Endodermal cell (in vitro differentiated cells): ENCODE results near the gene CNDP2. TPM values are rescaled to one million over a fixed set of nuclear protein-coding genes. Genes with fewer than 3 reads are reported as not detected.
A peak's percentile ranks its signal among the peaks of the same experiment; 100 is the strongest.

ENCODE experiments used
- DNase-seq: peaks from one replicate; pipeline ENCODE4 v3.0.0-alpha.2; 2017
- H3K27ac ChIP-seq: 2 replicates; pipeline ENCODE4 v1.5.1; 2013; ENCODE audit warnings: mild to moderate bottlenecking, low read depth, low read length, moderate library complexity
- H3K27me3 ChIP-seq: 2 replicates; pipeline ENCODE4 v1.6.1; 2013; ENCODE audit warnings: mild to moderate bottlenecking, low read length, moderate library complexity; ENCODE audit not compliant: insufficient read depth, control insufficient read depth, poor library complexity, severe bottlenecking
- H3K36me3 ChIP-seq: 2 replicates; pipeline ENCODE4 v1.7.0; 2013; ENCODE audit warnings: mild to moderate bottlenecking, low read length, moderate library complexity; ENCODE audit not compliant: control insufficient read depth, insufficient read depth
- H3K4me1 ChIP-seq: one replicate; pipeline ENCODE4 v1.7.0; 2013; ENCODE audit warnings: low read length; ENCODE audit not compliant: control insufficient read depth, insufficient read depth
- H3K4me3 ChIP-seq: 2 replicates; pipeline ENCODE4 v1.5.1; 2013; ENCODE audit warnings: mild to moderate bottlenecking, low read length, moderate library complexity
- H3K9ac ChIP-seq: 2 replicates; pipeline ENCODE4 v1.6.1; 2013; ENCODE audit warnings: mild to moderate bottlenecking, low read length, moderate library complexity; ENCODE audit not compliant: poor library complexity, severe bottlenecking; ENCODE audit errors: extremely low read depth
- H3K9me3 ChIP-seq: 2 replicates; pipeline ENCODE4 v1.6.1; 2013; ENCODE audit warnings: mild to moderate bottlenecking, low read length, moderate library complexity; ENCODE audit not compliant: control insufficient read depth
- H3K27ac Mint-ChIP-seq: 2 replicates; pipeline ENCODE4 v1.8.0; 2020; ENCODE audit warnings: mixed read lengths
- H3K27me3 Mint-ChIP-seq: 2 replicates; pipeline ENCODE4 v1.8.0; 2021; ENCODE audit warnings: mild to moderate bottlenecking, mixed read lengths; ENCODE audit not compliant: insufficient read depth
- H3K36me3 Mint-ChIP-seq: 2 replicates; pipeline ENCODE4 v1.8.0; 2020; ENCODE audit warnings: low read depth, mixed read lengths
- H3K4me1 Mint-ChIP-seq: 2 replicates; pipeline ENCODE4 v1.8.0; 2020; ENCODE audit warnings: mixed read lengths
- H3K4me3 Mint-ChIP-seq: 2 replicates; pipeline ENCODE4 v1.8.0; 2020; ENCODE audit warnings: mild to moderate bottlenecking, moderate library complexity, mixed read lengths
- H3K9me3 Mint-ChIP-seq: 2 replicates; pipeline ENCODE4 v1.8.0; 2020; ENCODE audit warnings: mild to moderate bottlenecking, mixed read lengths
- WGBS, 2 experiments: methylation state at CpG; one replicate each; pipeline versions ENCODE4 v1.1.5 to v1.1.7; 2013; ENCODE audit warnings: missing lambda C conversion rate in 2 of 2, mixed read lengths in 1 of 2; ENCODE audit not compliant: insufficient coverage in 1 of 2, insufficient read length in 1 of 2; 5-methylcytosine and 5-hydroxymethylcytosine counted together
- total RNA-seq, 2 donors: library from RNA; stranded (reverse); fragmentation: NEBNext Ultra II Directional in 1 of 2; extraction: Animal tissue kit (Norgen Biotek cat#: 25700) in 1 of 2; gene quantifications; 2 replicates in 1 of 2; 3 replicates in 1 of 2; pipeline ENCODE4 v1.2.1, GENCODE V29; 2021
- TF ChIP-seq, protein P1 (sequence below): fragments of 200-600 bp; sonication (generic); conservative IDR thresholded peaks from 2 replicates; pipeline ENCODE4 v1.5.0; 2021; ENCODE audit warnings: antibody characterized with exemption, mild to moderate bottlenecking

The CNDP2 gene
- total RNA-seq, 2 donors from 2014 or later, result 385 to 416 TPM

GRCh38 chr18:74539289-74539688 lies 43.1 kb downstream of the CNDP2 start:
- TF ChIP-seq, protein P1, sequence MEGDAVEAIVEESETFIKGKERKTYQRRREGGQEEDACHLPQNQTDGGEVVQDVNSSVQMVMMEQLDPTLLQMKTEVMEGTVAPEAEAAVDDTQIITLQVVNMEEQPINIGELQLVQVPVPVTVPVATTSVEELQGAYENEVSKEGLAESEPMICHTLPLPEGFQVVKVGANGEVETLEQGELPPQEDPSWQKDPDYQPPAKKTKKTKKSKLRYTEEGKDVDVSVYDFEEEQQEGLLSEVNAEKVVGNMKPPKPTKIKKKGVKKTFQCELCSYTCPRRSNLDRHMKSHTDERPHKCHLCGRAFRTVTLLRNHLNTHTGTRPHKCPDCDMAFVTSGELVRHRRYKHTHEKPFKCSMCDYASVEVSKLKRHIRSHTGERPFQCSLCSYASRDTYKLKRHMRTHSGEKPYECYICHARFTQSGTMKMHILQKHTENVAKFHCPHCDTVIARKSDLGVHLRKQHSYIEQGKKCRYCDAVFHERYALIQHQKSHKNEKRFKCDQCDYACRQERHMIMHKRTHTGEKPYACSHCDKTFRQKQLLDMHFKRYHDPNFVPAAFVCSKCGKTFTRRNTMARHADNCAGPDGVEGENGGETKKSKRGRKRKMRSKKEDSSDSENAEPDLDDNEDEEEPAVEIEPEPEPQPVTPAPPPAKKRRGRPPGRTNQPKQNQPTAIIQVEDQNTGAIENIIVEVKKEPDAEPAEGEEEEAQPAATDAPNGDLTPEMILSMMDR, result no peak
- no peaks in the 10 kb centered on the region for H3K4me1 ChIP-seq
- H3K27ac ChIP-seq, result no peak overlapping the region
- Mint-ChIP-seq H3K36me3 (no peaks in the 10 kb centered on the region), H3K9me3 (peaks cover 7% of the 10 kb centered on the region), H3K27ac (no peak overlapping the region), H3K4me3 (no peak overlapping the region), H3K27me3 (peaks cover 2% of the 10 kb centered on the region), H3K4me1 (peaks cover 7% of the 10 kb centered on the region)
- H3K27me3 ChIP-seq, result no peaks in the 10 kb centered on the region
- H3K4me3 ChIP-seq, result no peak overlapping the region
- no peak overlapping the region for H3K9ac ChIP-seq
- no peak for DNase-seq
- H3K36me3 ChIP-seq, result no peaks in the 10 kb centered on the region
- WGBS, 2 experiments, result 92 to 94% methylated on average over 8 to 11 of the region's 11 CpGs
- no peaks in the 10 kb centered on the region for H3K9me3 ChIP-seq

- no peak overlapping the region for H3K4me3 Mint-ChIP-seq
- 86% methylated on average over 16 to 20 of the region's 20 CpGs for WGBS, 2 experiments
- Histone ChIP-seq H3K4me1 (no peaks in the 10 kb centered on the region), H3K27ac (no peak overlapping the region), H3K36me3 (no peaks in the 10 kb centered on the region), H3K27me3 (no peaks in the 10 kb centered on the region), H3K4me3 (no peak overlapping the region), H3K9ac (no peak overlapping the region), H3K9me3 (no peaks in the 10 kb centered on the region)
- H3K27ac Mint-ChIP-seq, result no peak overlapping the region
- H3K9me3 Mint-ChIP-seq, result peaks cover 13% of the 10 kb centered on the region
- H3K4me1 Mint-ChIP-seq, result peaks cover 3% of the 10 kb centered on the region
- TF ChIP-seq, protein P1, result no peak
- peak; percentile 37 for DNase-seq
- H3K27me3 Mint-ChIP-seq, result peaks cover 7% of the 10 kb centered on the region
- no peaks in the 10 kb centered on the region for H3K36me3 Mint-ChIP-seq
Observed at GRCh38 chr18:74540652-74541421, 44.7 kb downstream of the CNDP2 start.

GRCh38 chr18:74541703-74542555 lies 45.8 kb downstream of the CNDP2 start:
- Histone ChIP-seq H3K9ac (no peak overlapping the region), H3K27ac (no peak overlapping the region), H3K4me3 (no peak overlapping the region), H3K27me3 (no peaks in the 10 kb centered on the region), H3K36me3 (no peaks in the 10 kb centered on the region), H3K9me3 (peaks cover 4% of the 10 kb centered on the region), H3K4me1 (no peaks in the 10 kb centered on the region)
- peaks cover 15% of the 10 kb centered on the region for H3K9me3 Mint-ChIP-seq
- DNase-seq, result peak; percentile 34
- 87 to 90% methylated on average over 3 to 15 of the region's 15 CpGs for WGBS, 2 experiments
- no peak overlapping the region for H3K27ac Mint-ChIP-seq
- peaks cover 11% of the 10 kb centered on the region for H3K27me3 Mint-ChIP-seq
- TF ChIP-seq, protein P1, result no peak
- H3K36me3 Mint-ChIP-seq, result no peaks in the 10 kb centered on the region
- peaks cover 3% of the 10 kb centered on the region for H3K4me1 Mint-ChIP-seq
- H3K4me3 Mint-ChIP-seq, result no peak overlapping the region
